Natural killer cell (primary cell): Measurements from ENCODE around the gene ZNF185. TPM values are rescaled to one million over a fixed set of nuclear protein-coding genes. Genes with fewer than 3 reads are reported as not detected.
"Not testable (repeated sequence)": the region's sequence is repeated elsewhere in the genome, so short reads cannot be mapped to it uniquely, and the experiment has no call there.

Experiments used
- ATAC-seq, 3 donors: fragments of 150-1000 bp in 2 of 3; fragments of 200-7000 bp in 1 of 3; cut with Tn5 transposase; 1 replicate in 1 of 3; 2 replicates in 2 of 3; pipeline ENCODE4 v1.10.0; 2021; ENCODE audit warnings: mild to moderate bottlenecking in 2 of 3, moderate library complexity in 2 of 3
- DNase-seq, 2 donors: peaks; one replicate each; pipeline versions ENCODE4 v3.0.0 to v3.0.0-alpha.2; 2013 to 2021; ENCODE audit warnings: mixed read lengths in 1 of 2
- H3K27ac ChIP-seq: one replicate; pipeline ENCODE4 v1.5.1; 2013; ENCODE audit warnings: mild to moderate bottlenecking, low read length
- H3K27me3 ChIP-seq: one replicate; pipeline ENCODE4 v1.6.1; 2013; ENCODE audit warnings: low read length; ENCODE audit not compliant: control insufficient read depth, insufficient read depth
- H3K36me3 ChIP-seq: one replicate; pipeline ENCODE4 v1.6.1; 2013; ENCODE audit warnings: low read length; ENCODE audit not compliant: control insufficient read depth, insufficient read depth
- H3K4me1 ChIP-seq: one replicate; pipeline ENCODE4 v1.6.1; 2013; ENCODE audit warnings: low read length; ENCODE audit not compliant: control insufficient read depth, insufficient read depth
- H3K4me3 ChIP-seq: one replicate; pipeline ENCODE4 v1.5.1; 2013; ENCODE audit warnings: low read length
- H3K9me3 ChIP-seq: one replicate; pipeline ENCODE4 v1.6.1; 2013; ENCODE audit warnings: low read length; ENCODE audit not compliant: control insufficient read depth, insufficient read depth
- H3K27ac Mint-ChIP-seq, 2 donors: one replicate each; pipeline ENCODE4 v1.8.0; 2022; ENCODE audit warnings: mild to moderate bottlenecking in 2 of 2, mixed read lengths in 2 of 2, moderate library complexity in 1 of 2
- H3K27me3 Mint-ChIP-seq, 2 donors: one replicate each; pipeline ENCODE4 v1.8.0; 2022; ENCODE audit warnings: low read depth in 2 of 2, mixed read lengths in 2 of 2
- H3K36me3 Mint-ChIP-seq: one replicate; pipeline ENCODE4 v1.8.0; 2022; ENCODE audit warnings: mixed read lengths
- H3K4me1 Mint-ChIP-seq, 2 donors: one replicate each; pipeline ENCODE4 v1.8.0; 2022; ENCODE audit warnings: mixed read lengths in 2 of 2
- H3K4me3 Mint-ChIP-seq: one replicate; pipeline ENCODE4 v1.8.0; 2022; ENCODE audit warnings: mild to moderate bottlenecking, moderate library complexity, mixed read lengths
- H3K9me3 Mint-ChIP-seq, 2 donors: one replicate each; pipeline ENCODE4 v1.8.0; 2022; ENCODE audit warnings: mixed read lengths in 2 of 2
- CTCF ChIP-seq: fragments of 200-600 bp; IDR thresholded peaks from one replicate; pipeline ENCODE4 v1.8.0; 2022; ENCODE audit warnings: antibody characterized with exemption
- WGBS: methylation state at CpG from one replicate; pipeline ENCODE4 v1.1.7; 2013; ENCODE audit warnings: missing lambda C conversion rate; ENCODE audit not compliant: insufficient coverage; 5-methylcytosine and 5-hydroxymethylcytosine counted together
- intact Hi-C: fragments of 100-400 bp; cut with micrococcal nuclease; formaldehyde crosslinking; loops from one replicate; pipeline ENCODE4 v1.14.2; 2022
- total RNA-seq, 4 donors: library from RNA; stranded (reverse); fragments of 120-200 nt in 1 of 4; gene quantifications; one replicate each; pipeline versions ENCODE4 v1.2.3 to v1.2.4, GENCODE V29; 2013 to 2022

The ZNF185 gene
- total RNA-seq, 3 donors from 2014 or later (not counting 1 experiment from before 2014, with no cell fraction given): 1.9 to 12.4 (median 6.5) TPM

GRCh38 chrX:152908486-152908885 is 10.6 kb downstream of the ZNF185 start:
- H3K4me3 Mint-ChIP-seq: no peak overlapping the region
- H3K27me3 Mint-ChIP-seq: peaks cover 4 to 7% of the 10 kb centered on the region in 2 donors
- no peaks in the 10 kb centered on the region for H3K36me3 ChIP-seq
- no peak overlapping the region for H3K27ac Mint-ChIP-seq
- no peaks in the 10 kb centered on the region for H3K9me3 Mint-ChIP-seq
- no peaks in the 10 kb centered on the region for H3K36me3 Mint-ChIP-seq
- DNase-seq: no peak
- H3K27ac ChIP-seq: no peak overlapping the region
- WGBS: 83% methylated on average over 14 of the region's 14 CpGs
- H3K4me3 ChIP-seq: no peak overlapping the region
- H3K27me3 ChIP-seq: no peaks in the 10 kb centered on the region
- ATAC-seq: no peak
- no peaks in the 10 kb centered on the region for H3K4me1 Mint-ChIP-seq
- no peaks in the 10 kb centered on the region for H3K9me3 ChIP-seq
- TF ChIP-seq CTCF: no peak
- H3K4me1 ChIP-seq: no peaks in the 10 kb centered on the region
- intact Hi-C loops: no loop called here

GRCh38 chrX:152910018-152910417 is 12.2 kb downstream of the ZNF185 start:
- H3K36me3 Mint-ChIP-seq, H3K4me1 Mint-ChIP-seq, H3K4me3 Mint-ChIP-seq, DNase-seq, H3K27ac Mint-ChIP-seq, intact Hi-C loops, H3K27me3 Mint-ChIP-seq, H3K9me3 Mint-ChIP-seq, H3K4me3 ChIP-seq, H3K36me3 ChIP-seq, ATAC-seq, H3K27me3 ChIP-seq, H3K9me3 ChIP-seq, H3K4me1 ChIP-seq, H3K27ac ChIP-seq: not testable (repeated sequence)
- 92% methylated on average over 5 of the region's 7 CpGs for WGBS

GRCh38 chrX:152912106-152912505 is 14.2 kb downstream of the ZNF185 start:
- H3K4me1 Mint-ChIP-seq: no peaks in the 10 kb centered on the region
- no peaks in the 10 kb centered on the region for H3K27me3 ChIP-seq
- no peaks in the 10 kb centered on the region for H3K9me3 ChIP-seq
- intact Hi-C loops: no loop called here
- no peaks in the 10 kb centered on the region for H3K9me3 Mint-ChIP-seq
- H3K4me3 Mint-ChIP-seq: no peak overlapping the region
- peaks cover 2 to 4% of the 10 kb centered on the region in 2 donors for H3K27me3 Mint-ChIP-seq
- no peak for TF ChIP-seq CTCF
- no peak overlapping the region for H3K27ac ChIP-seq
- H3K36me3 ChIP-seq: no peaks in the 10 kb centered on the region
- no peaks in the 10 kb centered on the region for H3K36me3 Mint-ChIP-seq
- no peak for DNase-seq
- H3K4me3 ChIP-seq: no peak overlapping the region
- no peak for ATAC-seq
- H3K27ac Mint-ChIP-seq: no peak overlapping the region
- no peaks in the 10 kb centered on the region for H3K4me1 ChIP-seq
- 80% methylated on average over 4 of the region's 4 CpGs for WGBS

GRCh38 chrX:152912641-152913040 is 14.8 kb downstream of the ZNF185 start:
- intact Hi-C loops: no loop called here
- no peaks in the 10 kb centered on the region for H3K9me3 Mint-ChIP-seq
- no peaks in the 10 kb centered on the region for H3K27me3 Mint-ChIP-seq
- Histone ChIP-seq H3K27me3 (no peaks in the 10 kb centered on the region), H3K36me3 (no peaks in the 10 kb centered on the region), H3K4me3 (no peak overlapping the region), H3K4me1 (no peaks in the 10 kb centered on the region), H3K9me3 (no peaks in the 10 kb centered on the region), H3K27ac (no peak overlapping the region)
- TF ChIP-seq CTCF: no peak
- no peak overlapping the region for H3K4me3 Mint-ChIP-seq
- 77% methylated on average over 7 of the region's 7 CpGs for WGBS
- no peak overlapping the region for H3K27ac Mint-ChIP-seq
- no peaks in the 10 kb centered on the region for H3K36me3 Mint-ChIP-seq
- DNase-seq (no peak), ATAC-seq (no peak)
- no peaks in the 10 kb centered on the region for H3K4me1 Mint-ChIP-seq
